ENCODE measurements around the gene PLA2G12A. TPM values are rescaled to one million over a fixed set of nuclear protein-coding genes. Genes with fewer than 3 reads are reported as not detected.

PLA2G12A gene
- polyA plus RNA-seq, 6 donors from 2014 or later = 16.0 to 37.6 (median 26.5) TPM

Other genes with a start within 250 kb of the PLA2G12A start
- gene MCUB, start 169.8 kb downstream of the PLA2G12A start, polyA plus RNA-seq (ENCODE audit: low read depth in 6 of 6) = 100 to 1,000 TPM; 118 to 213 (median 145) TPM
- gene CASP6, start 26.6 kb downstream of the PLA2G12A start, polyA plus RNA-seq (ENCODE audit: low read depth in 6 of 6) = 10 to 100 TPM in 5 of 6 donors, 1 to 10 TPM in 1; 7.4 to 20.4 (median 16.0) TPM
- gene CFI, start 71.9 kb upstream of the PLA2G12A start, polyA plus RNA-seq (ENCODE audit: low read depth in 6 of 6) = not detected
- gene GAR1, start 85.7 kb upstream of the PLA2G12A start, polyA plus RNA-seq (ENCODE audit: low read depth in 6 of 6) = 10 to 100 TPM; 10.3 to 18.6 (median 13.6) TPM
- gene RRH, start 97.9 kb upstream of the PLA2G12A start, polyA plus RNA-seq (ENCODE audit: low read depth in 6 of 6) = under 1 TPM in 1 of 6 donors, not detected in 5; 0.23 TPM
- gene LRIT3, start 118.0 kb upstream of the PLA2G12A start, polyA plus RNA-seq (ENCODE audit: low read depth in 6 of 6) = not detected
- under 1 TPM in 3 of 6 donors, not detected in 3; 0.36 to 0.94 (median 0.44) TPM for gene EGF, start 182.8 kb upstream of the PLA2G12A start, polyA plus RNA-seq (ENCODE audit: low read depth in 6 of 6)